ENCODE results near the gene GPR142. TPM values are rescaled to one million over a fixed set of nuclear protein-coding genes. Genes with fewer than 3 reads are reported as not detected.

The GPR142 gene
- total and polyA plus RNA-seq, 2 of the 13 experiments (the other 11 are each of a cell fraction or from before 2014, with no cell fraction given): not detected

DNA sequence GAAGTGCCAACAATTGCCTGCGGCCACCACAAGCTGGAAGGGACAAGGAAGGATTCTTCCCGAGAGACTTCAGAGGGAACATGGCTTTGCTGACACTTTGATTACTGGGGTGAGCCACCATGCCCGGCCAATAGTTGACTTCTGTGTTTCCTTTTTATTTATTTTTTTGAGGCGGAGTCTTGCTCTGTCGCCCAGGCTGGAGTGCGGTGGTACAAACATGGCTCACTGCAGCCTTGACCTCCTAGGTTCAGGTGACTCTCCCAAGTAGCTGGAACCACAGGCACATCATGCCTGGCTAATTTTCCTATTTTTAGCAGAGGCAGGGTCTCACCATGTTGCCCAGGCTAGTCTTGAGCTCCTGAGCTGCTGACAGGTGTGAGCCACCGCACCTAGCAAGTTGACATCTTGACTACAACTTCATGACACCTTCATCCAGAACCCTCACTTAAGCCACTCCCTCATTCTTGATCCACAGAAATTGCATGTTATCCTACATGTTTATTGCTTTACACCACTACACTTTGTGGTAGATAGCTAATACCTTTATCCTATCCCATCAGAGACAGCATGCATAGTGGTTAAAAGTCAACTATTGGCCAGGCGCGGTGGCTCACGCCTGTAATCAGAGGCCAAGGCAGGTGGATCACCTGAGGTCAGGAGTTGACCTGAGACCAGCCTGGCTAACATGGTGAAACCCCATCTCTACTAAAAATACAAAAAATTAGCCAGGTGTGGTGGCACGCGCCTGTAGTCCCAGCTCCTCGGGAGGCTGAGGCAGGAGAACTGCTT is 48.5 kb downstream of the GPR142 start:
- Histone ChIP-seq H3K27me3 (ENCODE audit: control insufficient read depth in 1 of 2, insufficient read depth in 2 of 2, low read length in 2 of 2) (peaks cover 0 to 7% of the 10 kb centered on the region in 2 experiments; a peak in 1 of 5 replicates), H3K4me1 (ENCODE audit: insufficient read depth, low read length) (peaks cover 81% of the 10 kb centered on the region), H2AFZ (ENCODE audit: low read length) (no peak overlapping the region), H3K4me3 (replicated peaks in 1 of 3; ENCODE audit: insufficient read depth in 1 of 3, low read depth in 2 of 3, low read length in 3 of 3) (peak overlapping the region in 1 of 3 experiments; percentile 19; a peak in 1 of 6 replicates), H3K79me2 (ENCODE audit: insufficient read depth, low read length) (no peaks in the 10 kb centered on the region), H3K9ac (ENCODE audit: insufficient read depth, low read depth, low read length) (no peak overlapping the region), H3K4me2 (ENCODE audit: low read depth, low read length) (peak overlapping the region; percentile 31; the same call in 1 of the 2 replicates), H3K36me3 (replicated peaks in 1 of 2; ENCODE audit: control insufficient read depth in 1 of 2, insufficient read depth in 2 of 2, low read length in 2 of 2) (no peaks in the 10 kb centered on the region), H3K27ac (ENCODE audit: extremely low read length, insufficient read depth, low read length) (no peak overlapping the region), H4K20me1 (ENCODE audit: insufficient read depth, low read length) (no peaks in the 10 kb centered on the region), H3K9me3 (ENCODE audit: low read length) (no peaks in the 10 kb centered on the region)
- intact Hi-C loops (cut with micrococcal nuclease; ENCODE audit: unreplicated experiment): no loop called here
- WGBS (ENCODE audit: low lambda C conversion rate): 49% methylated on average over 13 of the region's 13 CpGs
- ChIA-PET CTCF (ENCODE audit: low intra/inter-chr PET ratio, low total read pairs) (interaction anchor here (0.7 kb wide), 1 partner anchor 42 kb away, joined by 3 read pairs; no protein-coding TSS in a partner anchor), POLR2A (interaction anchor here (1.2 to 4.8 kb wide), 6 partner anchors 9 to 38 kb away, joined by 3 to 159 read pairs (median 16); partner anchors contain the start of gene GPRC5C)
- no peak for DNase-seq (ENCODE audit: low spot score)
- ATAC-seq: no peak
- FAIRE-seq: no peak
- in situ Hi-C loops (cut with HindIII; ENCODE audit: extremely low pct_ligation_motif_present, low pct_unique_long_range_greater_than_20kb): no loop called here
- BruUV-seq (replicated peaks): no TSS peak
- TF ChIP-seq ARID5B (CRISPR knock-in tag; IDR thresholded peaks at IDR 0.05) (0 out of 2 replicates have a peak, but pooled peaks have one; percentile 10), ZNF589 (CRISPR knock-in tag; conservative IDR thresholded peaks at IDR 0.05) (no peak), KAT2B (IDR thresholded peaks at IDR 0.05; ENCODE audit: borderline replicate concordance, low read depth, low read length) (no peak), IRF1 (CRISPR knock-in tag; IDR thresholded peaks at IDR 0.05; ENCODE audit: low read depth) (no peak), RXRA (CRISPR knock-in tag; IDR thresholded peaks at IDR 0.05) (peak; percentile 49; the same call in 1 of the 2 replicates), NR2C2 (CRISPR knock-in tag; IDR thresholded peaks at IDR 0.05; ENCODE audit: borderline replicate concordance) (peak; percentile 36; the same call in 1 of the 2 replicates), HNF4G (IDR thresholded peaks at IDR 0.05; ENCODE audit: borderline replicate concordance, low read depth, low read length) (no peak), HNF4G (CRISPR knock-in tag; IDR thresholded peaks at IDR 0.05; ENCODE audit: borderline replicate concordance, low read depth) (no peak), SUZ12 (IDR thresholded peaks at IDR 0.05; ENCODE audit: low read depth, low read length) (no peak), ZNF44 (CRISPR knock-in tag; IDR thresholded peaks at IDR 0.05) (no peak), FOSL2 (CRISPR knock-in tag; IDR thresholded peaks at IDR 0.05) (0 out of 2 replicates have a peak, but pooled peaks have one; percentile 15), MED1 (CRISPR knock-in tag; IDR thresholded peaks at IDR 0.05) (0 out of 2 replicates have a peak, but pooled peaks have one; percentile 31), RARA (CRISPR knock-in tag; IDR thresholded peaks at IDR 0.05) (peak; percentile 67), ZNF644 (CRISPR knock-in tag; IDR thresholded peaks at IDR 0.05; ENCODE audit: low read depth) (0 out of 2 replicates have a peak, but pooled peaks have one; percentile 35), IRF2 (CRISPR knock-in tag; IDR thresholded peaks at IDR 0.05) (no peak), SAP130 (CRISPR knock-in tag; IDR thresholded peaks at IDR 0.05; ENCODE audit: low read depth) (peak; percentile 19; the same call in 1 of the 2 replicates), ZFP36 (IDR thresholded peaks at IDR 0.05; ENCODE audit: borderline replicate concordance, low read depth, low read length, partially characterized antibody) (no peak)
- TF ChIP-seq, protein P1, sequence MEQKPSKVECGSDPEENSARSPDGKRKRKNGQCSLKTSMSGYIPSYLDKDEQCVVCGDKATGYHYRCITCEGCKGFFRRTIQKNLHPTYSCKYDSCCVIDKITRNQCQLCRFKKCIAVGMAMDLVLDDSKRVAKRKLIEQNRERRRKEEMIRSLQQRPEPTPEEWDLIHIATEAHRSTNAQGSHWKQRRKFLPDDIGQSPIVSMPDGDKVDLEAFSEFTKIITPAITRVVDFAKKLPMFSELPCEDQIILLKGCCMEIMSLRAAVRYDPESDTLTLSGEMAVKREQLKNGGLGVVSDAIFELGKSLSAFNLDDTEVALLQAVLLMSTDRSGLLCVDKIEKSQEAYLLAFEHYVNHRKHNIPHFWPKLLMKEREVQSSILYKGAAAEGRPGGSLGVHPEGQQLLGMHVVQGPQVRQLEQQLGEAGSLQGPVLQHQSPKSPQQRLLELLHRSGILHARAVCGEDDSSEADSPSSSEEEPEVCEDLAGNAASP (CRISPR knock-in tag; IDR thresholded peaks at IDR 0.05; ENCODE audit: borderline replicate concordance): peak; percentile 40; the same call in 1 of the 2 replicates

Measured in HepG2 (cell line).